Measurements from ENCODE around the gene SIPA1L3.

- TF ChIP-seq HIVEP1 (CRISPR knock-in tag; IDR thresholded peaks at IDR 0.05) (no peak), ZNF696 (CRISPR knock-in tag; conservative IDR thresholded peaks at IDR 0.05) (no peak), REST (IDR thresholded peaks at IDR 0.05; ENCODE audit: borderline replicate concordance) (no peak), REST (CRISPR knock-in tag; IDR thresholded peaks at IDR 0.05; ENCODE audit: low read depth) (no peak), GABPA (tag; conservative IDR thresholded peaks at IDR 0.05; ENCODE audit: low read depth) (no peak), TAF1 (IDR thresholded peaks at IDR 0.05; ENCODE audit: control insufficient read depth, extremely low read depth, insufficient read depth, low read length, severe bottlenecking) (no peak), CTCF (IDR thresholded peaks at IDR 0.05 in 2 of 3, conservative IDR thresholded peaks at IDR 0.05 in 1 of 3; ENCODE audit: insufficient read depth in 2 of 3, low read depth in 1 of 3, low read length in 3 of 3) (no peak), EP300 (IDR thresholded peaks at IDR 0.05; ENCODE audit: low read length) (no peak), CREB1 (IDR thresholded peaks at IDR 0.05) (no peak), CREB1 (CRISPR knock-in tag; IDR thresholded peaks at IDR 0.05) (no peak), PCBP1 (IDR thresholded peaks at IDR 0.05; ENCODE audit: low read depth, low read length, poor library complexity, severe bottlenecking) (no peak), CHCHD3 (CRISPR knock-in tag; IDR thresholded peaks at IDR 0.05) (no peak), POLR2A (conservative IDR thresholded peaks at IDR 0.05) (no peak), KLF13 (tag; IDR thresholded peaks at IDR 0.05; ENCODE audit: borderline replicate concordance, low read depth) (no peak), NFIC (IDR thresholded peaks at IDR 0.05) (no peak)
- TF ChIP-seq, protein P1, sequence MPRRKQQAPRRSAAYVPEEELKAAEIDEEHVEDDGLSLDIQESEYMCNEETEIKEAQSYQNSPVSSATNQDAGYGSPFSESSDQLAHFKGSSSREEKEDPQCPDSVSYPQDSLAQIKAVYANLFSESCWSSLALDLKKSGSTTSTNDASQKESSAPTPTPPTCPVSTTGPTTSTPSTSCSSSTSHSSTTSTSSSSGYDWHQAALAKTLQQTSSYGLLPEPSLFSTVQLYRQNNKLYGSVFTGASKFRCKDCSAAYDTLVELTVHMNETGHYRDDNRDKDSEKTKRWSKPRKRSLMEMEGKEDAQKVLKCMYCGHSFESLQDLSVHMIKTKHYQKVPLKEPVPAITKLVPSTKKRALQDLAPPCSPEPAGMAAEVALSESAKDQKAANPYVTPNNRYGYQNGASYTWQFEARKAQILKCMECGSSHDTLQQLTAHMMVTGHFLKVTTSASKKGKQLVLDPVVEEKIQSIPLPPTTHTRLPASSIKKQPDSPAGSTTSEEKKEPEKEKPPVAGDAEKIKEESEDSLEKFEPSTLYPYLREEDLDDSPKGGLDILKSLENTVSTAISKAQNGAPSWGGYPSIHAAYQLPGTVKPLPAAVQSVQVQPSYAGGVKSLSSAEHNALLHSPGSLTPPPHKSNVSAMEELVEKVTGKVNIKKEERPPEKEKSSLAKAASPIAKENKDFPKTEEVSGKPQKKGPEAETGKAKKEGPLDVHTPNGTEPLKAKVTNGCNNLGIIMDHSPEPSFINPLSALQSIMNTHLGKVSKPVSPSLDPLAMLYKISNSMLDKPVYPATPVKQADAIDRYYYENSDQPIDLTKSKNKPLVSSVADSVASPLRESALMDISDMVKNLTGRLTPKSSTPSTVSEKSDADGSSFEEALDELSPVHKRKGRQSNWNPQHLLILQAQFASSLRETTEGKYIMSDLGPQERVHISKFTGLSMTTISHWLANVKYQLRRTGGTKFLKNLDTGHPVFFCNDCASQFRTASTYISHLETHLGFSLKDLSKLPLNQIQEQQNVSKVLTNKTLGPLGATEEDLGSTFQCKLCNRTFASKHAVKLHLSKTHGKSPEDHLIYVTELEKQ (CRISPR knock-in tag; IDR thresholded peaks at IDR 0.05): no peak
Measured at GRCh38 chr19:38253788-38254187, 346.8 kb downstream of the SIPA1L3 start.

All from K562 (cell line).